HG03571 (cell line): ENCODE results near the gene ALDH5A1.
A peak's percentile ranks its signal among the peaks of the same experiment; 100 is the strongest.

ENCODE experiments used
- ATAC-seq: cut with Tn5 transposase; IDR thresholded peaks from one replicate; pipeline ENCODE4 v1.9.1; 2021; ENCODE audit not compliant: unreplicated experiment

ALDH5A1 gene

DNA sequence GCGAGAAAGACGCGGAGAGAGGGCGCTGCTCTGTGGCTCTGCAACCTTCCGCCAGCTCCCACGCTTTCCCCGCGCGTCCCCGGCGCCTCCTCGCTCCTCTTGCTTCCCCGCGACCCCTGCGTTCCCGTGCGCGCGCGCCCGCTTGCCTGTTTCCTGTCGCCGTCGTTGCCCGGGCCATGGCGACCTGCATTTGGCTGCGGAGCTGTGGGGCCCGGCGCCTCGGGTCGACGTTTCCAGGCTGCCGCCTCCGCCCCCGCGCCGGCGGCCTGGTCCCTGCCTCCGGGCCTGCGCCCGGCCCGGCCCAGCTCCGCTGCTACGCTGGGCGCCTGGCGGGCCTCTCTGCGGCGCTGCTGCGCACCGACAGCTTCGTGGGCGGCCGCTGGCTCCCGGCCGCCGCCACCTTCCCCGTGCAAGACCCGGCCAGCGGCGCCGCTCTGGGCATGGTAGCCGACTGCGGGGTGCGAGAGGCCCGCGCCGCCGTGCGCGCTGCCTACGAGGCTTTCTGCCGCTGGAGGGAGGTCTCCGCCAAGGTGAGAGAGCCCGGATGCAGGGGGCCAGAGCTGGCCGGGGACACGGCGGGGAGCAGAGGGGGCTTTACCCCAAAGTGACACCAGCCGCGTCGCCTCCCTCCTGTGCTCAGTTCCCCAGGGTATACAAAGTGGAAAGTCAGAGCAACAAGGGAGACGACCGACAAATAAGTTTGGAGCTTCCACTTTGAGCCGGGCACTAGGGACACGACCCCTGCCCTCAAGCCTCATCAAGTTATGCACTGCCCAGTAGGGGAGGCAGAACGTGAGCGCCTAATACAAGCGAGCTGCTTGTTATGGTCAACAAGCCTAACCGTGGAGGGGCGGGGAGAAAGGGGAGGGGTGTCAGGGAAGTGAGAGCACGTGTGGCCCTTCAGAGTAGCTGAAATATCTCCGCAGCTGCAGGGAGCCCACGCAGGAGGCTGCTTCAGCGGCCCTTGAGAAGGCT is at the start of gene ALDH5A1:
Gene ALDH5A1, plus strand, starts transcription at position 149 of the 975 bp plus-strand sequence. Its CDS starts 28 bp downstream, at position 177.
- peak; percentile 71 for ATAC-seq

GRCh38 chr6:24445704-24446103 is 49.1 kb upstream of the ALDH5A1 start:
- ATAC-seq: no peak

DNA sequence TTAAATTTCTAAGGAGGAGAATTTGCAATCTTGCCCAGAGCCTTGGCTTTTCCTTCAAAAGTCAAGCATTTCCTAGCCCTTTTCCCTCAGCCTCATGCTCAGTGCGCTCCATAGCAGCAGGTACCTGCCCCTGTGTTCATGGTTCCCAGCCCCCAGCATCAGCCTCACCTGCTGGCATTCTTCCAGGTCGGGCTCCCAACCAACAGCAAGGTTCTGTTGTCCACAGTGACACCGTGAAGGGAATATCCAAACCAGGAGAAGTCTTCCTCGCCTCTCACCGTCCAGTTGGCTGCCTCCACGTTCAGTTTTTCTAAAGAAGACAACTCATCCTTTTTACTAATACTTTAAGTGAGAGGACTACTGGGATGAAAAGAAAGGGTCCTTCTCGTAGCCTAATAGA is 48.1 kb upstream of the ALDH5A1 start:
- ATAC-seq: no peak

DNA sequence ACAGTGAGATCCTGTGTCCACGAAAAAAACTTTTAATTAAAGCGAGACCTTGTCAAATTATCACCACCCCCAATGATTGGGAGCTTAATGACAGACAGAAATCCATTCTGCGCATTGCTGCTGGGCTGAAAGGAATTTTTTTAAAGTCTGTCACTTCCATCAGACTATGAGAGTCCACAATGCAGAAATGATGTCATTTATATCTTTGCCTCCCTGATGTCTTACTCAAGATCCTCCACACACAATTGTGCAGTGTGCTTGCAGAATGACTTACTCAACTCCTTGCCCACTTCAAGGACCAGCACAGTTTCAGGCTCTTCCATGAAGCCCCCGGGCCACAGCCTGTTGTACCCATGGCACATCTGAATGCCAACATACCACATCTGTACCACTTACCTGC is 46.4 kb upstream of the ALDH5A1 start:
- no peak for ATAC-seq

GRCh38 chr6:24448828-24449525 is 45.8 kb upstream of the ALDH5A1 start:
- no peak for ATAC-seq

DNA sequence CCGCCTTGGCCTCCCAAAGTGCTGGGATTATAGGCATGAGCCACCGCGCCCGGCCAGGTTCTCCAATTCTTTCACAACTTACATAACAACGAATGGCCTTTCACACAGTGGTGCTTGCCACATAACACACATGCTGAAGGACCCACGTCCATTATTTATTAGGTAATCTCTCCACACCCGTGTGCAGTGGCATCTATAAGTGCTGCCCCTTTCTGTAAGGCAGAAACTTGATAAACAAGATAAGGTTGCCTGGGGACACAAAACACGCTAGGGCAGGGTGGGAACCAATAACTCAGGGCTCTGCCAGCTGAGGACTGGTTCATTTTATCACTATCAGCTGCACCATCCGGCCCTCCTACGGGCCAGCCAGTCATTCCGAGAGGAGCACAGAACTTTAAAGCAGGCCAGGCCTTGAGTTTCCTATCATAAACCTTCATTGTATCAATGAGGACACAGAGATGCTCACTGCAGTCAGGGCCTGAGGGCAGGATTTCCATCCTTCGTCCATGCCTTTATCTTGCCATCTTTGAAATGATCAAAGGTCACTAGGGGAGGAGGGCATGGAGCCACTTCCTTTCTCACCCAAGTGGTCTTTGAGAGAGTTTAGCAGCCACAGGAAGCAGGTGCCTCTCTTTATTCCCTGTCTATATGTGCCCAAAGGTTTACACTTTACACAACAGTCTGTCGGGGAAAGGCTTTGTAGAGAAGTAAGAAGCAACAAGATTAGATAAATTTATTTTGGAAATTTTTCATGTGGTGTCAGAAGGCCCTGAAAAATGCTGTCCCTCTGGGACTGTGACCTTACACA is 43.0 kb upstream of the ALDH5A1 start:
- no peak for ATAC-seq

DNA sequence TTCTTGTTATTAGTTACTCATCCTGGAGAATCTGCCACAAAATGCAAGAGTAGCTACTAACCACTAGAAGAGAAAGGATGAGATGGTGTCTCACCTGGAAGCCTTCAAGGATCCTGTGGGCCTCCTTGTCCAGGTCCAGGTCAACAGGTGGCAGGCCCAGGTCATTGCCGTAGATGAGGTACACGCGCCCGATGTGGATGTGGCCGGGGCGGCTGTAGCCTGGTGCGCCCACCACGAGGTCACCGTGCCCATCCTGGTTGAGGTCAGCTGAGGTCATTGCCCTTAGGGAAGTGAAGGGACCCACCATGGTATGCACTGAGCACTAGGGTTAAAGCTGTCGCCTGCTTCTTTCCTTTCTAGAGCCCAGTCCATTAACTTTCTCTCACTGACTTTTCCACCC is 40.8 kb upstream of the ALDH5A1 start:
- no peak for ATAC-seq

- no peak for ATAC-seq
Measured at GRCh38 chr6:24454452-24454851, 40.3 kb upstream of the ALDH5A1 start.

GRCh38 chr6:24455061-24455460 is 39.7 kb upstream of the ALDH5A1 start:
- no peak for ATAC-seq

- no peak for ATAC-seq
Measured at GRCh38 chr6:24458134-24458533, 36.6 kb upstream of the ALDH5A1 start.

DNA sequence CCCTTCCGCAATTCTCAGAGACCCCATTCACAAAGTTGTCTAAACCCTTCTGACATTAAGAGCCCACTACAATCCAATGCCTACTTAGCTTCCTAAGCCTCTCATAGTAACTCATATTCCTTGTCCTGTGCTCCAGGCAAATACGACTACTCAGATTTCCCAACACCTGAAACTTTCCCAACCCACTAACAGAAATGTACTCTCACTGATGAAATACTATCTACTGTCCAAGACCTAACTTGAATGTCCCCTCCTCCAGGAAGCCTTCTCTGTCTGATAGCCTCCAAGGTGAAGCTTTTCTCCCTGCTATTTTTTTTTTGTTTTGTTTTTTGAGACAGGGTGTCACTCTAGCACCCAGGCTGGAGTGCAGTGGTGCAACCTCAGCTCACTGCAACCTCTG is 35.8 kb upstream of the ALDH5A1 start:
- ATAC-seq: no peak

GRCh38 chr6:24460966-24461365 is 33.8 kb upstream of the ALDH5A1 start:
- no peak for ATAC-seq

GRCh38 chr6:24464253-24465038 is 30.3 kb upstream of the ALDH5A1 start:
- no peak for ATAC-seq

GRCh38 chr6:24469811-24470210 is 25.0 kb upstream of the ALDH5A1 start:
- ATAC-seq: no peak

- ATAC-seq: no peak
Measured at GRCh38 chr6:24472181-24472580, 22.6 kb upstream of the ALDH5A1 start.

DNA sequence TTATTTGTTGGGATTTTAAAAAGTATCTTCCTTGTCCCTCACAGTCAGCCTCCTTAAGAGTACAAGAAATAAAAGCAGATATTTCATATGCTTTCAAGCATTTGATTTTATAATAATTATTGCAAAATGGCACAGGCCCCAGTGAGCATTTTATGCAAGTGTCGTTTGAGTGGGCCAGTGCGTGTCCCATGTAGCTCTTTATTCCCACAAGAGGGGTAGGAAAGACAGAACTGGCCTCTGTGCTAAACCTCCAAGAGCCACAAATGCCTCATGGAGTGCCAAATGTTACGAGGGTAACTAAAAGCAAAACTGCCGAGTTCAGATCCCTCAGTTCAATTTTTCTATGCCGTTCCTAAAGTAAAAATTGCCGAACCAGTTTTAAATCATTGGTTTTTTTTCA is 18.1 kb upstream of the ALDH5A1 start:
- ATAC-seq: no peak

GRCh38 chr6:24477070-24477469 is 17.7 kb upstream of the ALDH5A1 start:
- no peak for ATAC-seq

- no peak for ATAC-seq
Measured at GRCh38 chr6:24478903-24479302, 15.9 kb upstream of the ALDH5A1 start.

- ATAC-seq: no peak
Measured at GRCh38 chr6:24480705-24481104, 14.1 kb upstream of the ALDH5A1 start.

DNA sequence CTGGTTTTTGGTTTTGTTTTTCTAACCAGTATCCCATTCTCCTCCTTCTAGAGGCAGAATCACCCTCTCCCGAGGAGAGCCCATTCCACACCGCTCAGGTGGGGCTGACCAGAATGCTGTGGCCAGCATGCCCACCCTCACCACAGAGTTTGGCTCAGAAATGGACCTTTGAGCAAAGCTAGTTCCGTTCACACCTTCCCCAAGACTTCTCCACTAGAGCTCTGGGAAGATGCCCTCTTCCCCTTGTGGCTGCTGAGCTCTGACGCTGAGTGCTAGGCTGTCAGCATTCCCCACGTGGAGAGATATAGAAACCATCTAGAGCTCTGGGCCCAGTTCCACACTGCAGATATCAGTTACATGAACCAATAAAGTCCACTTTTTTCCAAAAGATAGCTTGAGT is 13.3 kb upstream of the ALDH5A1 start:
- ATAC-seq: no peak
